GM12891 (cell line): Measurements from ENCODE around the gene TSPAN12.

Source experiments
- PAX5 ChIP-seq: IDR thresholded peaks from 2 replicates; pipeline ENCODE4 v1.6.1; 2011; ENCODE audit warnings: low read length, moderate library complexity, mild to moderate bottlenecking; ENCODE audit not compliant: insufficient read depth, severe bottlenecking
- POLR2A ChIP-seq: IDR thresholded peaks from 2 replicates; pipeline ENCODE4 v1.6.1; 2011; ENCODE audit warnings: low read depth, low read length, control low read depth
- POLR2AphosphoS5 ChIP-seq: IDR thresholded peaks from 2 replicates; pipeline ENCODE4 v1.6.1; 2011; ENCODE audit warnings: low read depth, low read length, control low read depth
- POU2F2 ChIP-seq: IDR thresholded peaks from 2 replicates; pipeline ENCODE4 v1.6.1; 2011; ENCODE audit warnings: low read depth, mild to moderate bottlenecking, control low read depth, low read length, moderate library complexity
- SPI1 ChIP-seq: IDR thresholded peaks from 2 replicates; pipeline ENCODE4 v1.6.1; 2011; ENCODE audit warnings: low read depth, low read length, control low read depth
- TAF1 ChIP-seq: IDR thresholded peaks from 2 replicates; pipeline ENCODE4 v1.6.1; 2011; ENCODE audit warnings: low read depth, low read length, control low read depth

- no peak for TF ChIP-seq POLR2AphosphoS5
- no peak for TF ChIP-seq TAF1
- no peak for TF ChIP-seq POLR2A
- no peak for TF ChIP-seq SPI1
- TF ChIP-seq POU2F2, result no peak
- TF ChIP-seq PAX5, result no peak
Measured at GRCh38 chr7:120813546-120814252, 44.2 kb downstream of the TSPAN12 start.
